Esophagus squamous epithelium (tissue), 5 donors: ENCODE data around the gene HSDL2. TPM values are rescaled to one million over a fixed set of nuclear protein-coding genes. Genes with fewer than 3 reads are reported as not detected.
"Not testable (repeated sequence)": the region's sequence is repeated elsewhere in the genome, so short reads cannot be mapped to it uniquely, and the experiment has no call there.

Experiments
- DNase-seq: peaks from one replicate; lab custom pipeline; 2025; lab: John Stamatoyannopoulos, UW
- H3K27ac ChIP-seq, 4 donors: fragments of 200-600 bp; sonication (generic); one replicate each; pipeline ENCODE4 v1.5.1; 2016 to 2019; ENCODE audit warnings: mild to moderate bottlenecking in 1 of 4
- H3K27me3 ChIP-seq, 4 donors: fragments of 200-600 bp; sonication (generic); 1 replicate in 3 of 4; 2 replicates in 1 of 4; pipeline versions ENCODE4 v1.5.1 to v1.6.0; 2017 to 2021; ENCODE audit warnings: antibody characterized with exemption in 1 of 4
- H3K36me3 ChIP-seq, 3 donors: fragments of 200-600 bp; sonication (generic); one replicate each; pipeline ENCODE4 v1.5.1; 2016 to 2019
- H3K4me1 ChIP-seq, 3 donors: fragments of 200-600 bp; sonication (generic); one replicate each; pipeline ENCODE4 v1.5.1; 2017 to 2019
- H3K4me3 ChIP-seq, 4 donors: fragments of 200-600 bp; sonication (generic); 1 replicate in 3 of 4; 2 replicates in 1 of 4; pipeline ENCODE4 v1.5.1; 2016 to 2019; ENCODE audit warnings: mild to moderate bottlenecking in 2 of 4, moderate library complexity in 1 of 4
- H3K9me3 ChIP-seq, 3 donors: fragments of 200-600 bp; sonication (generic); one replicate each; pipeline ENCODE4 v1.5.1; 2016 to 2019
- POLR2A ChIP-seq, 4 donors: fragments of 450-650 bp; IDR thresholded peaks; one replicate each; pipeline ENCODE4 v1.6.1; 2017; ENCODE audit warnings: antibody characterized with exemption in 4 of 4, mild to moderate bottlenecking in 4 of 4, moderate library complexity in 3 of 4
- WGBS, 2 donors: methylation state at CpG; one replicate each; pipeline ENCODE4 v1.1.5; 2018; 5-methylcytosine and 5-hydroxymethylcytosine counted together
- intact Hi-C: fragments of 100-400 bp; cut with DNase I; formaldehyde crosslinking; loops from one replicate; pipeline ENCODE4 v1.15.0; 2022
- total RNA-seq, 4 donors: library from RNA; depleted of rRNA; stranded (reverse); fragments of >200 nt; gene quantifications; one replicate each; pipeline ENCODE4 v1.1.0, GENCODE V29; 2016
- TF ChIP-seq, protein P1 (sequence below), 6 experiments: fragments of 450-650 bp in 4 of 6; fragments of 200-600 bp in 2 of 6; sonication (generic) in 2 of 6; IDR thresholded peaks; one replicate each; pipeline ENCODE4 v1.5.1; 2016 to 2019; ENCODE audit warnings: antibody characterized with exemption in 6 of 6, mild to moderate bottlenecking in 4 of 6, moderate library complexity in 4 of 6
- donor health status: DM: yes; HTN: yes; CAD: no.

HSDL2 gene
- total RNA-seq, 4 donors from 2014 or later, result 18.5 to 49.4 (median 36.0) TPM

DNA sequence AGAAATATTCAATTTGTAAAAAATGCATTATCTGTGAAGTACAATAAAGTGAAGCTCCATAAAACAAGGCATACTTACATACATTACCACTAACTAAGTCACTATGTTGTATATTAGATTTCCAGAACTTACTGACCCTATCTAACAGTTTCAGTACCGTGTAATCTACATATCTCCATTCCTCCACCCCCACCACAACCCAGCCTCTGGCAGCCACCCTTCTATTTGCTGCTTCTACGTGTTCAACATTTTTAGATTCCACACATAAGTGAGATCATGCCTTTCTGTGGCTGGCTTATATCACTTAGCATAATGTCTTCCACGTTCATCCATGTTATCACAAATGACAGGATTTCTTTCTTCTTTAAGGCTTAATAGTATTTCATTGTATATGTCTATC is 15.1 kb upstream of the HSDL2 start:
- TF ChIP-seq POLR2A (IDR thresholded peaks at IDR 0.05), result no peak
- TF ChIP-seq, protein P1, sequence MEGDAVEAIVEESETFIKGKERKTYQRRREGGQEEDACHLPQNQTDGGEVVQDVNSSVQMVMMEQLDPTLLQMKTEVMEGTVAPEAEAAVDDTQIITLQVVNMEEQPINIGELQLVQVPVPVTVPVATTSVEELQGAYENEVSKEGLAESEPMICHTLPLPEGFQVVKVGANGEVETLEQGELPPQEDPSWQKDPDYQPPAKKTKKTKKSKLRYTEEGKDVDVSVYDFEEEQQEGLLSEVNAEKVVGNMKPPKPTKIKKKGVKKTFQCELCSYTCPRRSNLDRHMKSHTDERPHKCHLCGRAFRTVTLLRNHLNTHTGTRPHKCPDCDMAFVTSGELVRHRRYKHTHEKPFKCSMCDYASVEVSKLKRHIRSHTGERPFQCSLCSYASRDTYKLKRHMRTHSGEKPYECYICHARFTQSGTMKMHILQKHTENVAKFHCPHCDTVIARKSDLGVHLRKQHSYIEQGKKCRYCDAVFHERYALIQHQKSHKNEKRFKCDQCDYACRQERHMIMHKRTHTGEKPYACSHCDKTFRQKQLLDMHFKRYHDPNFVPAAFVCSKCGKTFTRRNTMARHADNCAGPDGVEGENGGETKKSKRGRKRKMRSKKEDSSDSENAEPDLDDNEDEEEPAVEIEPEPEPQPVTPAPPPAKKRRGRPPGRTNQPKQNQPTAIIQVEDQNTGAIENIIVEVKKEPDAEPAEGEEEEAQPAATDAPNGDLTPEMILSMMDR (IDR thresholded peaks at IDR 0.05), result no peak
- no peaks in the 10 kb centered on the region for H3K27me3 ChIP-seq
- H3K4me1 ChIP-seq, result peaks cover 0 to 4% (median 3%) of the 10 kb centered on the region in 3 donors
- no peaks in the 10 kb centered on the region for H3K36me3 ChIP-seq
- 83 to 93% methylated on average over 3 of the region's 3 CpGs for WGBS, 2 donors
- no peak overlapping the region for H3K27ac ChIP-seq
- H3K9me3 ChIP-seq, result peaks cover 0 to 13% (median 0%) of the 10 kb centered on the region in 3 donors
- H3K4me3 ChIP-seq, result no peak overlapping the region
- intact Hi-C loops, result loop anchor here (10.0 kb wide), 1 partner anchor 610 kb away; no protein-coding TSS in a partner anchor
- no peak for DNase-seq

DNA sequence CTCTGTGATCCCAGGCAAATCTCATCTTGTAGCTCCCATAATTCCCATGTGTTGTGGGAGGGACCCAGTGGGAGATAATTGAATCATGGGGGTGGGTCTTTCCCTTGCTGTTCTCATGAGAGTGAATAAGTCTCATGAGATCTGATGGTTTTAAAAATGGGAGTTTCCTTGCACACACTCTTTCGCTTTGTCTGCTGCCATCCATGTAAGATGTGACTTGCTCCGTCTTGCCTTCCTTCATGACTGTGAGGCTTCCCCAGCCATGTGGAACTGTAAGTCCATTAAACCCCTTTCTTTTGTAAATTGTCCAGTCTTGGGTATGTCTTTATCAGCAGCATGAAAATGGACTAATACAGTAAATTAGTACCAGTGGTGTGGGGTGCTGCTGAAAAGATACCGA is 14.7 kb upstream of the HSDL2 start:
- H3K9me3 ChIP-seq, result peaks cover 0 to 13% (median 0%) of the 10 kb centered on the region in 3 donors
- H3K27ac ChIP-seq, H3K27me3 ChIP-seq, DNase-seq, H3K36me3 ChIP-seq, H3K4me1 ChIP-seq, H3K4me3 ChIP-seq: not testable (repeated sequence)
- intact Hi-C loops, result loop anchor here (10.0 kb wide), 1 partner anchor 610 kb away; no protein-coding TSS in a partner anchor
- WGBS, 2 donors, result 85 to 94% methylated on average over 3 of the region's 3 CpGs

DNA sequence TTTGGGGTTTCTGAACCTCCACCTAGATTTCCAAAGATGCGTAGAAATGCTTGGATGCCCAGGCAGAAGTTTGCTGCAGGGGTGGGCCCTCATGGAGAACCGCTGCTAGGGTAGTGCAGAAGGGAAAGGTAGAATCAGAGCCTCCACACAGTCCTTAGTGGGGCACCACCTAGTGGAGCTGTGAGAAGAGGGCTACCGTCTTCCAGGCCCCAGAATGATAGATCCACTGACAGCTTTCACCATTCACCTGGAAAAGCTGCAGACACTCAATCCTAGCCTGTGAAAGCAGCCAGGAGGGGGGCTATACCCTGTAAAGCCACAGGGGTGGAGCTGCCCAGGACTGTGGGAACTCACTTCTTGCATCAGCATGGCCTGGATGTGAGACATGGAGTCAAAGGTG is 13.3 kb upstream of the HSDL2 start:
- TF ChIP-seq POLR2A (IDR thresholded peaks at IDR 0.05), result no peak
- TF ChIP-seq, protein P1 (IDR thresholded peaks at IDR 0.05), result peak in 1 of 6 experiments; percentile 24
- intact Hi-C loops, result loop anchor here (10.0 kb wide), 1 partner anchor 612 kb away; no protein-coding TSS in a partner anchor
- Histone ChIP-seq H3K36me3 (no peaks in the 10 kb centered on the region), H3K9me3 (peaks cover 0 to 13% (median 0%) of the 10 kb centered on the region in 3 donors), H3K27me3 (no peaks in the 10 kb centered on the region), H3K4me1 (peaks cover 0 to 3% (median 0%) of the 10 kb centered on the region in 3 donors), H3K27ac (no peak overlapping the region), H3K4me3 (no peak overlapping the region)
- 73 to 96% methylated on average over 3 of the region's 3 CpGs for WGBS, 2 donors
- no peak for DNase-seq

DNA sequence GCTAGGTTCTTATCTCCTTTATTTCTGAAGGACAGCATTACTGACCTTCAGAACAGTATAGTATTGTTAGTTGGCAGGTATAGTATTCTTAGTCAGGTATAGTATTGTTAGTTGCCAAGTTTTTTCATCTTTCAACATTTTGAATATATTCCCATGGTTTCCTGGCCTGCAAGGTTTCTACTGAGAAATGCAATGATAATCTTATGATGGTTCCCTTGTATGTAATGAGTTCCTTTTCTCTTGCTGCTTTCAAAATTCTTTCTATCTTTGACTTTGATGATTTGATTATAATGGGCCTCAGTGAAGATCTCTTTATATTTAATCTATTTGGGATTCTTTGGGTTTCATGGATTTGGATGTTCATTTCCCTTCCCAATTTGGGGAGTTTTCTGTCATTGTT is 12.4 kb upstream of the HSDL2 start:
- Histone ChIP-seq H3K9me3 (peaks cover 0 to 13% (median 0%) of the 10 kb centered on the region in 3 donors), H3K36me3 (no peaks in the 10 kb centered on the region), H3K27ac (no peak overlapping the region), H3K4me3 (no peak overlapping the region), H3K27me3 (no peaks in the 10 kb centered on the region), H3K4me1 (no peaks in the 10 kb centered on the region)
- no peak for TF ChIP-seq POLR2A (IDR thresholded peaks at IDR 0.05)
- TF ChIP-seq, protein P1 (IDR thresholded peaks at IDR 0.05), result no peak
- DNase-seq, result no peak
- intact Hi-C loops, result loop anchor here (10.0 kb wide), 1 partner anchor 613 kb away; no protein-coding TSS in a partner anchor

DNA sequence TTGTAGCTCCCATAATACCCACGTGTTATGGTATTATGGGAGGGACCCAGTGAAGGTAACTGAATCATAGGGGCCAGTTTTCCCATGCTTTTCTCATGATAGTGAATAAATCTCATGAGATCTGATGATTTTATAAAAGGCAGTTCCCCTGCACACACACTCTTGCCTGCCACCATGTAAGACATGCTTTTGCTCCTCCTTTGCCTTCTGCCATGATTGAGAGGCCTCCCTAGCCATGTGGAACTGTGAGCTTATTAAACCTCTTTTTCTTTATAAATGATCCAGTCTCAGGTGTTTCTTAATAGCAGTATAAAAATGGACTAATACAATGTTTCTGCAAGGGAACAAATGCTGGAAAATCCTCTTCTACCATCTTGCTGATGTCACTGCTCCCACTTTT is 10.1 kb upstream of the HSDL2 start:
- H3K36me3 ChIP-seq, result no peaks in the 10 kb centered on the region
- 78 to 100% methylated on average over 1 of the region's 1 CpG for WGBS, 2 donors
- peaks cover 0 to 13% (median 0%) of the 10 kb centered on the region in 3 donors for H3K9me3 ChIP-seq
- H3K4me3 ChIP-seq, result no peak overlapping the region
- intact Hi-C loops, result loop anchor here (10.0 kb wide), 1 partner anchor 615 kb away; no protein-coding TSS in a partner anchor
- no peaks in the 10 kb centered on the region for H3K27me3 ChIP-seq
- H3K4me1 ChIP-seq, result no peaks in the 10 kb centered on the region
- no peak for DNase-seq
- H3K27ac ChIP-seq, result no peak overlapping the region
- TF ChIP-seq, protein P1 (IDR thresholded peaks at IDR 0.05), result no peak
- no peak for TF ChIP-seq POLR2A (IDR thresholded peaks at IDR 0.05)
